H1 (cell line): ENCODE data around the gene PXDC1. TPM values are rescaled to one million over a fixed set of nuclear protein-coding genes. Genes with fewer than 3 reads are reported as not detected.

Source experiments
- CTCF ChIA-PET: fragments of 300-600 bp; sonication (Branson Sonifier 250); formaldehyde crosslinking; loops from one replicate; lab custom pipeline; 2021; ENCODE audit not compliant: partially characterized antibody; lab: Charles Lee
- POLR2A ChIA-PET: fragments of 300-600 bp; sonication (Branson Sonifier 250); formaldehyde crosslinking; loops from one replicate; lab custom pipeline; 2021; ENCODE audit warnings: inconsistent platforms; ENCODE audit not compliant: partially characterized antibody; lab: Charles Lee
- DNase-seq, 2 experiments: peaks; one replicate each; pipeline versions ENCODE4 v3.0.0 to v3.0.0-alpha.2; 2010 to 2022; ENCODE audit warnings: low spot score in 2 of 2, low read depth in 1 of 2, mixed read lengths in 1 of 2
- FAIRE-seq: peaks from 2 replicates; lab custom pipeline; 2011; peaks lifted over from hg19 to GRCh38; lab: Jason Lieb, UNC
- H2AFZ ChIP-seq: 2 replicates; pipeline ENCODE4 v1.8.1; 2012; ENCODE audit warnings: low read length, inconsistent platforms
- H2AK5ac ChIP-seq: 2 replicates; pipeline ENCODE4 v1.6.1; 2013; ENCODE audit warnings: low read depth, low read length
- H2BK120ac ChIP-seq: replicated peaks from 2 replicates; pipeline ENCODE3; 2013; ENCODE audit warnings: low read depth, low read length, inconsistent platforms
- H2BK12ac ChIP-seq: 2 replicates; pipeline ENCODE4 v1.6.1; 2013; ENCODE audit warnings: low read depth, low read length
- H2BK15ac ChIP-seq: 2 replicates; pipeline ENCODE4 v1.6.1; 2013; ENCODE audit warnings: low read length
- H2BK20ac ChIP-seq: 2 replicates; pipeline ENCODE4 v1.6.1; 2013; ENCODE audit warnings: low read length
- H2BK5ac ChIP-seq: 2 replicates; pipeline ENCODE4 v1.6.1; 2013; ENCODE audit warnings: low read depth, low read length
- H3K14ac ChIP-seq: 2 replicates; pipeline ENCODE4 v1.6.1; 2013; ENCODE audit warnings: inconsistent platforms; ENCODE audit not compliant: insufficient read length
- H3K18ac ChIP-seq: 2 replicates; pipeline ENCODE4 v1.6.1; 2013; ENCODE audit warnings: low read length; ENCODE audit errors: extremely low read depth
- H3K23ac ChIP-seq: 2 replicates; pipeline ENCODE4 v1.6.1; 2013; ENCODE audit warnings: inconsistent platforms; ENCODE audit not compliant: insufficient read length
- H3K23me2 ChIP-seq: 2 replicates; pipeline ENCODE4 v1.6.1; 2013; ENCODE audit warnings: low read depth, low read length
- H3K27ac ChIP-seq: 2 replicates; pipeline ENCODE4 v1.6.1; 2011; ENCODE audit warnings: low read depth, low read length, inconsistent platforms
- H3K27me3 ChIP-seq, 4 experiments: replicated peaks in 1 of 4; 1 replicate in 1 of 4; 2 replicates in 3 of 4; pipeline versions ENCODE4 v1.6.1 to v1.8.1; 2011 to 2013; ENCODE audit warnings: low read length in 3 of 4, mild to moderate bottlenecking in 3 of 4, inconsistent platforms in 2 of 4, mixed read lengths in 2 of 4, moderate library complexity in 1 of 4; ENCODE audit not compliant: control insufficient read depth in 3 of 4, insufficient read depth in 3 of 4; ENCODE audit errors: extremely low read depth in 1 of 4
- H3K36me3 ChIP-seq, 4 experiments: 2 replicates each; pipeline versions ENCODE4 v1.6.1 to v1.8.1; 2011 to 2013; ENCODE audit warnings: mild to moderate bottlenecking in 4 of 4, low read length in 3 of 4, moderate library complexity in 2 of 4, control low read depth in 1 of 4, inconsistent platforms in 1 of 4; ENCODE audit not compliant: insufficient read depth in 4 of 4, control insufficient read depth in 2 of 4
- H3K4ac ChIP-seq: replicated peaks from 2 replicates; pipeline ENCODE3; 2013; ENCODE audit warnings: low read length, low read depth, mixed read lengths, inconsistent platforms; ENCODE audit not compliant: insufficient read length
- H3K4me1 ChIP-seq, 4 experiments: replicated peaks in 1 of 4; 1 replicate in 1 of 4; 2 replicates in 3 of 4; pipeline versions ENCODE4 v1.6.1 to v1.8.1; 2011 to 2013; ENCODE audit warnings: low read length in 3 of 4, inconsistent platforms in 2 of 4, mixed read lengths in 1 of 4; ENCODE audit not compliant: insufficient read depth in 4 of 4, control insufficient read depth in 3 of 4
- H3K4me2 ChIP-seq, 2 experiments: 2 replicates each; pipeline versions ENCODE4 v1.6.1 to v1.8.1; 2011 to 2013; ENCODE audit warnings: low read depth in 2 of 2, low read length in 2 of 2, control low read depth in 1 of 2, inconsistent platforms in 1 of 2, mild to moderate bottlenecking in 1 of 2; ENCODE audit not compliant: insufficient read depth in 1 of 2
- H3K4me3 ChIP-seq, 4 experiments: fragments of 200-600, 300-600 bp in 1 of 4; sonication (generic), shearing (Covaris generic), sonication (Bioruptor Twin) in 1 of 4; 2 replicates each; pipeline versions ENCODE4 v1.5.1 to v1.8.1; 2011 to 2016; ENCODE audit warnings: low read length in 4 of 4, low read depth in 3 of 4, control low read depth in 2 of 4, inconsistent platforms in 2 of 4, mild to moderate bottlenecking in 2 of 4, mixed read lengths in 1 of 4, moderate library complexity in 1 of 4; ENCODE audit not compliant: insufficient read depth in 2 of 4; ENCODE audit errors: extremely low read depth in 1 of 4
- H3K56ac ChIP-seq: replicated peaks from 2 replicates; pipeline ENCODE3; 2013; ENCODE audit warnings: low read depth, mild to moderate bottlenecking, mixed read lengths, low read length, inconsistent platforms; ENCODE audit not compliant: insufficient read length
- H3K79me1 ChIP-seq: 2 replicates; pipeline ENCODE4 v1.6.1; 2013; ENCODE audit warnings: low read depth, low read length, control low read depth
- H3K79me2 ChIP-seq, 2 experiments: 2 replicates each; pipeline versions ENCODE4 v1.6.1 to v1.8.1; 2012 to 2013; ENCODE audit warnings: low read length in 2 of 2, mild to moderate bottlenecking in 2 of 2, inconsistent platforms in 1 of 2; ENCODE audit not compliant: insufficient read depth in 2 of 2, control insufficient read depth in 1 of 2
- H3K9ac ChIP-seq, 4 experiments: replicated peaks in 1 of 4; 1 replicate in 1 of 4; 2 replicates in 3 of 4; pipeline versions ENCODE4 v1.6.1 to v1.8.1; 2011 to 2013; ENCODE audit warnings: low read depth in 3 of 4, low read length in 3 of 4, control low read depth in 2 of 4, mild to moderate bottlenecking in 2 of 4, moderate library complexity in 2 of 4, inconsistent platforms in 1 of 4; ENCODE audit errors: extremely low read depth in 1 of 4
- H3K9me3 ChIP-seq, 2 experiments: 2 replicates each; pipeline versions ENCODE4 v1.6.1 to v1.8.1; 2012 to 2013; ENCODE audit warnings: mild to moderate bottlenecking in 2 of 2, moderate library complexity in 2 of 2, control low read depth in 1 of 2, inconsistent platforms in 1 of 2, low read depth in 1 of 2, low read length in 1 of 2, mixed read lengths in 1 of 2; ENCODE audit not compliant: insufficient read depth in 2 of 2
- H4K20me1 ChIP-seq, 2 experiments: replicated peaks in 1 of 2; 2 replicates each; pipeline versions ENCODE3 to v1.8.1; 2011 to 2013; ENCODE audit warnings: inconsistent platforms in 2 of 2, low read length in 2 of 2, mild to moderate bottlenecking in 1 of 2; ENCODE audit not compliant: insufficient read depth in 2 of 2, control insufficient read depth in 1 of 2
- H4K5ac ChIP-seq: 2 replicates; pipeline ENCODE4 v1.6.1; 2013; ENCODE audit warnings: low read length, low read depth, mixed read lengths, inconsistent platforms; ENCODE audit not compliant: insufficient read length
- H4K8ac ChIP-seq: 2 replicates; pipeline ENCODE4 v1.8.0; 2013; ENCODE audit warnings: mild to moderate bottlenecking, moderate library complexity, low read length, inconsistent platforms; ENCODE audit not compliant: insufficient read depth; ENCODE audit errors: extremely low read depth
- H4K91ac ChIP-seq: replicated peaks from 2 replicates; pipeline ENCODE3; 2013; ENCODE audit warnings: low read length, mixed read lengths, inconsistent platforms; ENCODE audit not compliant: insufficient read length
- ASH2L ChIP-seq: fragments of 200-600, 300-600 bp; sonication (generic); IDR thresholded peaks from one replicate; pipeline ENCODE4 v1.7.1; 2017; ENCODE audit warnings: low read length
- BCL11A ChIP-seq, 2 experiments: IDR thresholded peaks; one replicate each; pipeline ENCODE4 v1.6.1; 2011; ENCODE audit warnings: low read depth in 2 of 2, low read length in 2 of 2, mild to moderate bottlenecking in 2 of 2
- EZH2 ChIP-seq: fragments of 200-600 bp; sonication (generic); IDR thresholded peaks from 2 replicates; pipeline ENCODE4 v1.7.1; 2012; ENCODE audit warnings: low read depth, mild to moderate bottlenecking, moderate library complexity, low read length, inconsistent platforms; ENCODE audit not compliant: severe bottlenecking
- HDAC6 ChIP-seq: IDR thresholded peaks from one replicate; pipeline ENCODE4 v1.7.1; 2012; ENCODE audit warnings: low read depth, mild to moderate bottlenecking, inconsistent platforms, low read length, moderate library complexity
- POLR2AphosphoS5 ChIP-seq: IDR thresholded peaks from 2 replicates; pipeline ENCODE4 v1.6.1; 2011; ENCODE audit warnings: low read depth, low read length
- SP2 ChIP-seq: IDR thresholded peaks from 2 replicates; pipeline ENCODE4 v1.6.1; 2012; ENCODE audit warnings: mild to moderate bottlenecking, low read length, inconsistent platforms
- TAF1 ChIP-seq: IDR thresholded peaks from 2 replicates; pipeline ENCODE4 v1.6.1; 2011; ENCODE audit warnings: mild to moderate bottlenecking, low read depth, low read length
- TBP ChIP-seq: IDR thresholded peaks from 2 replicates; pipeline ENCODE4 v1.6.1; 2011; ENCODE audit warnings: low read depth, low read length, improper control_type of control experiment
- WGBS, 2 experiments: shearing (Covaris generic) in 1 of 2; methylation state at CpG; one replicate each; pipeline versions ENCODE4 v1.1.6 to v1.1.7; 2013 to 2015; ENCODE audit warnings: low lambda C conversion rate in 2 of 2, mixed read lengths in 2 of 2, inconsistent platforms in 1 of 2, low coverage in 1 of 2, missing lambda C conversion rate in 1 of 2; ENCODE audit not compliant: insufficient replicate concordance in 2 of 2, insufficient coverage in 1 of 2, insufficient read length in 1 of 2; ENCODE audit errors: extremely low coverage in 1 of 2, missing lambda C conversion rate in 1 of 2; 5-methylcytosine and 5-hydroxymethylcytosine counted together
- polyA plus RNA-seq, 7 experiments: library from polyadenylated mRNA; depleted of rRNA in 3 of 7; stranded (reverse) in 5 of 7; unstranded in 2 of 7; fragments of >200 nt in 5 of 7; fragments of 200-250 nt in 2 of 7; gene quantifications; 1 replicate in 5 of 7; 2 replicates in 1 of 7; 4 replicates in 1 of 7; pipeline versions ENCODE4 v1.2.1 to v1.2.3, GENCODE V29; 2011 to 2013; ENCODE audit warnings: missing spikeins in 2 of 7, mixed read lengths in 2 of 7
- total RNA-seq: library from RNA; stranded (reverse); fragmentation: NEBNext Ultra II Directional; extraction: Animal tissue kit (Norgen Biotek cat#: 25700); gene quantifications from 2 replicates; pipeline ENCODE4 v1.2.1, GENCODE V29; 2021

PXDC1 gene
- total and polyA plus RNA-seq, 2 of the 8 experiments (the other 6 are each of a cell fraction or from before 2014, with no cell fraction given), result 1.7 to 2.0 TPM

GRCh38 chr6:3784423-3784822 lies 32.9 kb upstream of the PXDC1 start:
- no peaks in the 10 kb centered on the region for H3K79me2 ChIP-seq
- no peak for FAIRE-seq

More at GRCh38 chr6:3784423-3784822, 32.9 kb upstream of the PXDC1 start:
- Histone ChIP-seq H3K9ac (no peak overlapping the region), H3K27me3 (no peaks in the 10 kb centered on the region), H3K4me1 (no peaks in the 10 kb centered on the region), H2BK12ac (no peak overlapping the region), H3K4ac (no peak overlapping the region), H2BK15ac (no peak overlapping the region), H3K23ac (no peak overlapping the region), H3K36me3 (no peaks in the 10 kb centered on the region), H4K8ac (no peak overlapping the region), H2BK20ac (no peak overlapping the region), H2BK5ac (no peak overlapping the region; the same call in 1 of the 2 replicates), H2AFZ (no peak overlapping the region), H3K4me2 (no peak overlapping the region), H3K14ac (no peak overlapping the region), H3K23me2 (no peaks in the 10 kb centered on the region), H4K5ac (no peak overlapping the region), H3K27ac (no peak overlapping the region), H4K91ac (no peak overlapping the region), H4K20me1 (no peaks in the 10 kb centered on the region), H3K56ac (no peak overlapping the region), H2AK5ac (no peak overlapping the region), H3K18ac (no peak overlapping the region), H3K9me3 (no peaks in the 10 kb centered on the region), H3K4me3 (no peak overlapping the region), H2BK120ac (no peak overlapping the region), H3K79me1 (no peaks in the 10 kb centered on the region)
- ChIA-PET POLR2A (no interaction called here), CTCF (interaction anchor here (1.1 to 1.2 kb wide), 2 partner anchors 35 to 37 kb away, joined by 3 read pairs; no protein-coding TSS in a partner anchor)
- WGBS, 2 experiments, result 95% methylated on average over 12 of the region's 12 CpGs; no CpG with 5 or more reads in 1 of the 2 experiments
- TF ChIP-seq EZH2, result no peak
- no peak for TF ChIP-seq ASH2L
- no peak for TF ChIP-seq BCL11A (IDR thresholded peaks at IDR 0.05; ENCODE audit: low read depth in 2 of 2, low read length in 2 of 2)
- TF ChIP-seq HDAC6, result no peak
- TF ChIP-seq TBP, result no peak
- TF ChIP-seq TAF1, result no peak
- no peak for TF ChIP-seq POLR2AphosphoS5
- no peak for TF ChIP-seq SP2
- DNase-seq, result no peak
